B cell (primary cell): ENCODE measurements around the gene VPS13D. TPM values are rescaled to one million over a fixed set of nuclear protein-coding genes. Genes with fewer than 3 reads are reported as not detected.

Experiments
- ATAC-seq: fragments of 200-7000 bp; cut with Tn5 transposase; one replicate; pipeline ENCODE4 v1.10.0; 2021; ENCODE audit warnings: low read depth, mild to moderate bottlenecking, moderate number of reproducible peaks, moderate library complexity
- CTCF ChIA-PET: fragments of 350-600 bp; sonication (Branson Sonifier 250); formaldehyde crosslinking; loops from one replicate; lab custom pipeline; 2021; ENCODE audit warnings: antibody characterized with exemption, inconsistent platforms; lab: Charles Lee
- POLR2A ChIA-PET: fragments of 350-600 bp; sonication (Branson Sonifier 250); formaldehyde crosslinking; loops from one replicate; lab custom pipeline; 2021; ENCODE audit warnings: antibody characterized with exemption; lab: Charles Lee
- DNase-seq: peaks from one replicate; pipeline ENCODE4 v3.0.0; 2013
- H2AFZ ChIP-seq: 2 replicates; pipeline ENCODE4 v1.6.1; 2012; ENCODE audit warnings: mild to moderate bottlenecking, low read depth, low read length; ENCODE audit not compliant: insufficient read depth, poor library complexity, severe bottlenecking
- H3K27ac ChIP-seq, 2 donors: 1 replicate in 1 of 2; 2 replicates in 1 of 2; pipeline ENCODE4 v1.5.1; 2012 to 2013; ENCODE audit warnings: low read length in 2 of 2, mild to moderate bottlenecking in 2 of 2, moderate library complexity in 1 of 2
- H3K27me3 ChIP-seq, 4 experiments: fragments of 200-600 bp in 1 of 4; sonication (generic) in 1 of 4; replicated peaks in 1 of 4; 1 replicate in 2 of 4; 2 replicates in 2 of 4; pipeline versions ENCODE4 v1.6.1 to v1.7.0; 2013 to 2016; ENCODE audit warnings: low read length in 3 of 4, mild to moderate bottlenecking in 2 of 4, mixed read lengths in 1 of 4, moderate library complexity in 1 of 4; ENCODE audit not compliant: insufficient read depth in 4 of 4, control insufficient read depth in 3 of 4; ENCODE audit errors: control extremely low read depth in 1 of 4
- H3K36me3 ChIP-seq, 2 experiments: replicated peaks in 1 of 2; 1 replicate in 1 of 2; 2 replicates in 1 of 2; pipeline versions ENCODE4 v1.6.1 to v1.7.1; 2013; ENCODE audit warnings: low read length in 1 of 2; ENCODE audit not compliant: insufficient read depth in 2 of 2, control insufficient read depth in 1 of 2; ENCODE audit errors: control extremely low read depth in 1 of 2, extremely low read depth in 1 of 2
- H3K4me1 ChIP-seq, 2 donors: fragments of 200-600 bp in 1 of 2; sonication (generic) in 1 of 2; 1 replicate in 1 of 2; 2 replicates in 1 of 2; pipeline versions ENCODE4 v1.5.1 to v1.6.1; 2013 to 2017; ENCODE audit warnings: low read length in 2 of 2; ENCODE audit not compliant: control insufficient read depth in 2 of 2, insufficient read depth in 2 of 2
- H3K4me2 ChIP-seq: replicated peaks from 2 replicates; pipeline ENCODE3; 2012; ENCODE audit warnings: mild to moderate bottlenecking, low read depth, low read length; ENCODE audit not compliant: poor library complexity, severe bottlenecking
- H3K4me3 ChIP-seq, 5 experiments: fragments of 200-600 bp in 1 of 5; sonication (generic) in 1 of 5; 1 replicate in 3 of 5; 2 replicates in 2 of 5; pipeline versions ENCODE4 v1.5.1 to v1.7.0; 2011 to 2016; ENCODE audit warnings: low read length in 4 of 5, mild to moderate bottlenecking in 4 of 5, low read depth in 2 of 5, control low read depth in 1 of 5, moderate library complexity in 1 of 5; ENCODE audit not compliant: insufficient read depth in 1 of 5; ENCODE audit errors: control extremely low read depth in 1 of 5, extremely low read depth in 1 of 5
- H3K79me2 ChIP-seq: fragments of 200-600 bp; sonication (generic); one replicate; pipeline ENCODE4 v1.6.0; 2016; ENCODE audit warnings: low read length; ENCODE audit not compliant: control insufficient read depth, insufficient read depth
- H3K9ac ChIP-seq: fragments of 200-600 bp; sonication (generic); 2 replicates; pipeline ENCODE4 v1.6.1; 2017; ENCODE audit warnings: mild to moderate bottlenecking, low read length, moderate library complexity
- H3K9me3 ChIP-seq, 3 donors: one replicate each; pipeline versions ENCODE4 v1.6.1 to v1.7.1; 2013; ENCODE audit warnings: low read length in 2 of 3; ENCODE audit not compliant: control insufficient read depth in 2 of 3, insufficient read depth in 1 of 3; ENCODE audit errors: control extremely low read depth in 1 of 3
- H4K20me1 ChIP-seq: 2 replicates; pipeline ENCODE4 v1.6.0; 2012; ENCODE audit warnings: mild to moderate bottlenecking, low read length; ENCODE audit not compliant: insufficient read depth, control insufficient read depth, poor library complexity, severe bottlenecking
- H3K27ac Mint-ChIP-seq: one replicate; pipeline ENCODE4 v1.8.0; 2021; ENCODE audit warnings: mixed read lengths
- H3K27me3 Mint-ChIP-seq: one replicate; pipeline ENCODE4 v1.8.0; 2021; ENCODE audit warnings: mixed read lengths
- H3K4me1 Mint-ChIP-seq: one replicate; pipeline ENCODE4 v1.8.0; 2021; ENCODE audit warnings: mixed read lengths
- H3K4me3 Mint-ChIP-seq: one replicate; pipeline ENCODE4 v1.8.0; 2021; ENCODE audit warnings: mixed read lengths
- H3K9me3 Mint-ChIP-seq: one replicate; pipeline ENCODE4 v1.8.0; 2022; ENCODE audit warnings: mixed read lengths; ENCODE audit not compliant: insufficient read depth
- CTCF ChIP-seq: fragments of 200-600 bp; IDR thresholded peaks from one replicate; pipeline ENCODE4 v1.8.0; 2022; ENCODE audit warnings: antibody characterized with exemption, mild to moderate bottlenecking
- EZH2 ChIP-seq: IDR thresholded peaks from 2 replicates; pipeline ENCODE4 v1.6.1; 2012; ENCODE audit warnings: borderline replicate concordance, low read depth, mild to moderate bottlenecking, moderate library complexity, low read length; ENCODE audit not compliant: insufficient read depth, poor library complexity, severe bottlenecking
- WGBS: methylation state at CpG from one replicate; pipeline ENCODE4 v1.1.5; 2013; ENCODE audit warnings: missing lambda C conversion rate; ENCODE audit not compliant: insufficient coverage; 5-methylcytosine and 5-hydroxymethylcytosine counted together
- intact Hi-C: fragments of 100-400 bp; cut with micrococcal nuclease; formaldehyde crosslinking; loops from one replicate; pipeline ENCODE4 v1.10.0; 2022
- polyA plus RNA-seq: library from polyadenylated mRNA; depleted of rRNA; stranded (reverse); fragments of >200 nt; gene quantifications from 2 replicates; pipeline ENCODE4 v1.2.3, GENCODE V29; 2012
- total RNA-seq, 2 donors: library from RNA; stranded (reverse); fragments of 120-200 nt in 1 of 2; gene quantifications; 1 replicate in 1 of 2; 2 replicates in 1 of 2; pipeline versions ENCODE4 v1.2.3 to v1.2.4, GENCODE V29; 2013 to 2022

VPS13D gene
- total and polyA plus RNA-seq, 2 donors (not counting 1 experiment from before 2014, with no cell fraction given) = 29.9 to 104 TPM

- H3K9me3 ChIP-seq = no peaks in the 10 kb centered on the region
- CTCF ChIA-PET = interaction anchor here (0.6 kb wide), 1 partner anchor 251 kb away, joined by 3 read pairs; no protein-coding TSS in a partner anchor
- intact Hi-C loops = no loop called here
- H3K4me1 ChIP-seq = peaks cover 9 to 17% of the 10 kb centered on the region in 2 donors
- no peak for ATAC-seq
- POLR2A ChIA-PET = no interaction called here
- peaks cover 23% of the 10 kb centered on the region for H3K4me1 Mint-ChIP-seq
- no peak overlapping the region for H2AFZ ChIP-seq
- H3K4me3 ChIP-seq = no peak overlapping the region
- no peak overlapping the region for H3K27ac ChIP-seq
- TF ChIP-seq CTCF (no peak), EZH2 (no peak)
- H3K27me3 ChIP-seq = no peaks in the 10 kb centered on the region
- no peaks in the 10 kb centered on the region for H3K79me2 ChIP-seq
- no peak overlapping the region for H3K4me2 ChIP-seq
- no peak for DNase-seq
- H3K27me3 Mint-ChIP-seq = no peaks in the 10 kb centered on the region
- peak overlapping the region; percentile 34 for H3K9ac ChIP-seq
- WGBS = 87% methylated on average over 2 of the region's 3 CpGs
- H4K20me1 ChIP-seq = no peaks in the 10 kb centered on the region
- peak overlapping the region; percentile 73 for H3K4me3 Mint-ChIP-seq
- H3K9me3 Mint-ChIP-seq = no peaks in the 10 kb centered on the region
- peaks cover 7 to 22% of the 10 kb centered on the region in 2 experiments for H3K36me3 ChIP-seq
- H3K27ac Mint-ChIP-seq = no peak overlapping the region
Measured at GRCh38 chr1:12448746-12449177, 218.9 kb downstream of the VPS13D start.

DNA sequence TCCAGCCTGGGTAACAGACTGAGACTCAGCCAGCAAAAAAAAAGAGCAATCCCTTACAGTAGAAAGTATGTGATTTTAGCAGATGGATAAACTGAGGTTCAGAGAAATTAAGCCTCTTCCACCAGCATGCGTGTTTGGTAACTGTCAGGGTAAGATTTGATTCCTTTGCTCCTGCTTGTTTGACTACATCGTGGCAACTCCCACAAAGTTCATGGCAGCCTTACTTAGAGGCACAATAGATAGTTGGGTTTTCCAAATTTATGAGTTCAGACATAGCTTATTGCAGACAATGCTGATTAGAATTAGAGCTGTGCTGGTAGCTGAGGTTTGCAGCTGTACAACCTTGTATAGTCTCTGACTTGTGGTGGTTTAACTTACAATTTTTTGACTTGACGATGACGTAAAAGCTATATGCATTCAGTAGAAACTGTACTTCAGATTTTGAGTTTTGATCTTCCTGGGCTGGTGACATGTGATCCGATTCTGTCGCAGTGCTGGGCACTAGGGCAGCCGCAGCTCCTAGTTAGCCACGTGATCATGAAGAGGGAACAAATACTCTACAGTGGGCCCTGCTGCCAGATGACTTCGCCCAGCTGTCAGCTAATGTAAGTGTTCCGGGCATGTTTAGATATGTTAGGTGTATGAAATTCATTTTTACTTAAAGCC is 220.4 kb downstream of the VPS13D start:
- H3K27me3 Mint-ChIP-seq = no peaks in the 10 kb centered on the region
- intact Hi-C loops = no loop called here
- H3K4me1 ChIP-seq = peaks cover 9 to 17% of the 10 kb centered on the region in 2 donors
- peak overlapping the region; percentile 73 for H3K4me3 Mint-ChIP-seq
- H3K9me3 Mint-ChIP-seq = no peaks in the 10 kb centered on the region
- peaks cover 25% of the 10 kb centered on the region for H3K4me1 Mint-ChIP-seq
- TF ChIP-seq CTCF = no peak
- TF ChIP-seq EZH2 = no peak
- no peak overlapping the region for H3K4me3 ChIP-seq
- no peaks in the 10 kb centered on the region for H3K9me3 ChIP-seq
- ChIA-PET CTCF (no interaction called here), POLR2A (no interaction called here)
- no peak overlapping the region for H3K27ac Mint-ChIP-seq
- no peak overlapping the region for H3K27ac ChIP-seq
- no peaks in the 10 kb centered on the region for H3K79me2 ChIP-seq
- ATAC-seq (no peak), DNase-seq (no peak)
- no peak overlapping the region for H3K9ac ChIP-seq
- H3K36me3 ChIP-seq = peaks cover 7 to 25% of the 10 kb centered on the region in 2 experiments
- H3K4me2 ChIP-seq = peak overlapping the region; percentile 53
- WGBS = 100% methylated on average over 7 of the region's 10 CpGs
- no peak overlapping the region for H2AFZ ChIP-seq
- H3K27me3 ChIP-seq = no peaks in the 10 kb centered on the region
- H4K20me1 ChIP-seq = no peaks in the 10 kb centered on the region
